GM12878 (cell line): ENCODE measurements around the gene GNAZ. TPM values are rescaled to one million over a fixed set of nuclear protein-coding genes. Genes with fewer than 3 reads are reported as not detected.

Source experiments
- ATAC-seq: fragments of 200-7000 bp; cut with Tn5 transposase; 3 replicates; pipeline ENCODE4 v1.9.1; 2020; ENCODE audit warnings: mild to moderate bottlenecking, moderate library complexity
- BruUV-seq: library from RNA; stranded (reverse); fragments of 400-500 nt; replicated peaks from 2 replicates; lab custom pipeline; 2021; lab: Mats Ljungman, UMichigan
- CTCF ChIA-PET: fragments of 300-600 bp; sonication (Branson Sonifier 250); formaldehyde crosslinking; extraction: SDS; loops from one replicate; lab custom pipeline; 2021; ENCODE audit warnings: inconsistent platforms; lab: Yijun Ruan, JAX
- POLR2A ChIA-PET: fragments of 350-600 bp; formaldehyde crosslinking; extraction: SDS; loops from one replicate; lab custom pipeline; 2021; ENCODE audit warnings: inconsistent platforms; lab: Charles Lee
- RAD21 ChIA-PET: fragments of 300-600 bp; sonication (Branson Sonifier 250); formaldehyde crosslinking; loops from one replicate; lab custom pipeline; 2023; ENCODE audit warnings: antibody characterized with exemption; ENCODE audit not compliant: unreplicated experiment; lab: Charles Lee
- SMC1A ChIA-PET: fragments of 300-600 bp; sonication (Branson Sonifier 250); formaldehyde crosslinking; loops from one replicate; lab custom pipeline; 2023; ENCODE audit not compliant: unreplicated experiment, uncharacterized antibody; lab: Charles Lee
- DNase-seq: peaks from one replicate; pipeline ENCODE4 v3.0.0-alpha.2; 2011; ENCODE audit warnings: low read depth, low spot score
- FAIRE-seq: peaks from 3 replicates; lab custom pipeline; 2011; peaks lifted over from hg19 to GRCh38; lab: Jason Lieb, UNC
- H2AFZ ChIP-seq: 2 replicates; pipeline ENCODE4 v1.6.0; 2011; ENCODE audit warnings: low read depth, low read length, control low read depth; ENCODE audit not compliant: control insufficient read depth
- H3K27ac ChIP-seq: 2 replicates; pipeline ENCODE4 v1.5.1; 2011; ENCODE audit warnings: control low read depth; ENCODE audit not compliant: control insufficient read depth, insufficient read depth
- H3K27me3 ChIP-seq, 2 experiments: replicated peaks in 1 of 2; 2 replicates each; pipeline versions ENCODE4 v1.6.0 to v1.6.1; 2011; ENCODE audit warnings: low read length in 1 of 2; ENCODE audit not compliant: control insufficient read depth in 2 of 2, insufficient read depth in 2 of 2
- H3K36me3 ChIP-seq, 2 experiments: 2 replicates each; pipeline ENCODE4 v1.5.1; 2011; ENCODE audit warnings: low read length in 1 of 2; ENCODE audit not compliant: control insufficient read depth in 2 of 2, insufficient read depth in 2 of 2
- H3K4me1 ChIP-seq: 2 replicates; pipeline ENCODE4 v1.6.1; 2011; ENCODE audit warnings: mild to moderate bottlenecking, low read length, moderate library complexity, mixed read lengths; ENCODE audit not compliant: control insufficient read depth, insufficient read depth
- H3K4me2 ChIP-seq: 2 replicates; pipeline ENCODE4 v1.6.0; 2011; ENCODE audit warnings: control low read depth; ENCODE audit not compliant: control insufficient read depth, insufficient read depth
- H3K4me3 ChIP-seq: fragments of 200-600 bp; sonication (generic); 2 replicates; pipeline ENCODE4 v1.5.1; 2016
- H3K79me2 ChIP-seq: 2 replicates; pipeline ENCODE4 v1.6.0; 2011; ENCODE audit warnings: low read length; ENCODE audit not compliant: control insufficient read depth, insufficient read depth
- H3K9ac ChIP-seq: 2 replicates; pipeline ENCODE4 v1.8.0; 2011; ENCODE audit warnings: low read length, control low read depth, mixed read lengths; ENCODE audit not compliant: control insufficient read depth, insufficient read depth
- H3K9me3 ChIP-seq: replicated peaks from 3 replicates; pipeline ENCODE4 v1.5.1; 2011; ENCODE audit warnings: mild to moderate bottlenecking, low read length; ENCODE audit not compliant: control insufficient read depth, insufficient read depth
- H4K20me1 ChIP-seq: 2 replicates; pipeline ENCODE4 v1.6.0; 2011; ENCODE audit not compliant: control insufficient read depth, insufficient read depth
- BRCA1 ChIP-seq: IDR thresholded peaks from 2 replicates; pipeline ENCODE4 v1.6.1; 2011; ENCODE audit warnings: low read depth, low read length, improper control_type of control experiment
- CBX5 ChIP-seq: sonication (generic); IDR thresholded peaks from 2 replicates; pipeline ENCODE4 v1.6.1; 2016; ENCODE audit warnings: low read depth, moderate library complexity, mild to moderate bottlenecking, inconsistent platforms
- IKZF2 ChIP-seq, 2 experiments: fragments of 450-650 bp; IDR thresholded peaks; 2 replicates each; pipeline ENCODE4 v1.6.1; 2017; ENCODE audit warnings: mild to moderate bottlenecking in 2 of 2, moderate library complexity in 2 of 2
- JUNB ChIP-seq: IDR thresholded peaks from 2 replicates; pipeline ENCODE4 v1.6.1; 2016; ENCODE audit warnings: antibody characterized with exemption, mild to moderate bottlenecking
- KLF5 ChIP-seq: fragments of 450-650 bp; IDR thresholded peaks from 2 replicates; pipeline ENCODE4 v1.6.1; 2014; ENCODE audit warnings: mild to moderate bottlenecking; ENCODE audit not compliant: partially characterized antibody
- NFYB ChIP-seq: IDR thresholded peaks from 2 replicates; pipeline ENCODE4 v1.6.1; 2011; ENCODE audit warnings: low read depth, mild to moderate bottlenecking, low read length, improper control_type of control experiment, moderate library complexity; ENCODE audit not compliant: insufficient read depth
- NRF1 ChIP-seq: conservative IDR thresholded peaks from 2 replicates; pipeline ENCODE4 v1.6.1; 2011; ENCODE audit warnings: mild to moderate bottlenecking, low read depth, low read length, improper control_type of control experiment
- REST ChIP-seq: IDR thresholded peaks from 2 replicates; pipeline ENCODE4 v1.6.1; 2012; ENCODE audit warnings: mild to moderate bottlenecking, low read depth, low read length
- SIN3A ChIP-seq: IDR thresholded peaks from 2 replicates; pipeline ENCODE4 v1.6.1; 2012; ENCODE audit warnings: low read depth, low read length, improper control_type of control experiment
- SKIL ChIP-seq: fragments of 450-650 bp; IDR thresholded peaks from 2 replicates; pipeline ENCODE4 v1.6.1; 2017; ENCODE audit warnings: mild to moderate bottlenecking, low read depth, inconsistent platforms; ENCODE audit not compliant: poor library complexity, severe bottlenecking
- WRNIP1 ChIP-seq: IDR thresholded peaks from 2 replicates; pipeline ENCODE4 v1.6.1; 2011; ENCODE audit warnings: low read depth, low read length, improper control_type of control experiment, borderline replicate concordance
- ZNF24 ChIP-seq: fragments of 450-650 bp; IDR thresholded peaks from 2 replicates; pipeline ENCODE4 v1.6.1; 2017; ENCODE audit warnings: antibody characterized with exemption, mild to moderate bottlenecking
- WGBS: methylation state at CpG from one replicate; pipeline ENCODE4 v1.1.6; 2016; ENCODE audit warnings: low lambda C conversion rate; ENCODE audit not compliant: insufficient replicate concordance, insufficient coverage; ENCODE audit errors: missing lambda C conversion rate; 5-methylcytosine and 5-hydroxymethylcytosine counted together
- in situ Hi-C: fragments of 300-500 bp; cut with MboI; formaldehyde crosslinking; loops from 9 replicates; pipeline ENCODE4 v1.14.3; 2018; ENCODE audit warnings: mixed read lengths
- intact Hi-C: fragments of 100-400 bp; cut with micrococcal nuclease; formaldehyde crosslinking; loops from one replicate; pipeline ENCODE4 v1.14.2; 2022; ENCODE audit not compliant: unreplicated experiment
- polyA plus RNA-seq, 11 experiments: library from polyadenylated mRNA; depleted of rRNA in 4 of 11; unstranded in 6 of 11; stranded (reverse) in 5 of 11; fragments of >200 nt; fragmentation: Nextera tagmentation in 4 of 11; fragmentation: Illumina TruSeq in 1 of 11; extraction: Ambion mirVana in 4 of 11; extraction: Trizol in 1 of 11; gene quantifications; 1 replicate in 1 of 11; 2 replicates in 10 of 11; pipeline versions ENCODE4 v1.2.1 to v1.2.3, GENCODE V29; 2011 to 2016; ENCODE audit warnings: inconsistent platforms in 2 of 11, missing spikeins in 2 of 11, low read depth in 1 of 11
- total RNA-seq, 4 experiments: library from RNA; depleted of rRNA in 3 of 4; stranded (reverse); fragments of >200 nt in 3 of 4; fragmentation: Illumina TruSeq in 1 of 4; extraction: Trizol in 1 of 4; gene quantifications; 2 replicates each; pipeline versions ENCODE4 v1.2.1 to v1.2.3, GENCODE V29; 2013 to 2021

The GNAZ gene
- total and polyA plus RNA-seq, 10 of the 15 experiments (the other 5 are each of a cell fraction or from before 2014, with no cell fraction given): 0.09 to 1.0 (median 0.44) TPM; not detected in 1

GRCh38 chr22:23158516-23159290, 88.4 kb downstream of the GNAZ start:
- no peak for TF ChIP-seq WRNIP1
- TF ChIP-seq, all 136 proteins: peak for 0
- no peak for ATAC-seq
- FAIRE-seq: no peak
- no peak overlapping the region for H3K27ac ChIP-seq
- H3K79me2 ChIP-seq: no peaks in the 10 kb centered on the region
- ChIA-PET CTCF (interaction anchor here (1.0 to 2.7 kb wide), 3 partner anchors 12 to 123 kb away, joined by 3 to 10 read pairs (median 6); no protein-coding TSS in a partner anchor), RAD21 (no interaction called here), SMC1A (interaction anchor here (2.3 kb wide), 1 partner anchor 19 kb away, joined by 6 read pairs; no protein-coding TSS in a partner anchor), POLR2A (no interaction called here)
- H3K36me3 ChIP-seq: no peaks in the 10 kb centered on the region
- in situ Hi-C loops (no loop called here), intact Hi-C loops (no loop called here)
- H3K4me1 ChIP-seq: no peaks in the 10 kb centered on the region
- no TSS peak for BruUV-seq
- 69% methylated on average over 14 of the region's 14 CpGs for WGBS
- no peak overlapping the region for H3K4me3 ChIP-seq
- DNase-seq: no peak
- no peaks in the 10 kb centered on the region for H3K27me3 ChIP-seq
- no peak overlapping the region for H3K4me2 ChIP-seq
- no peak overlapping the region for H2AFZ ChIP-seq
- H3K9me3 ChIP-seq: no peaks in the 10 kb centered on the region
- H4K20me1 ChIP-seq: no peaks in the 10 kb centered on the region
- H3K9ac ChIP-seq: no peak overlapping the region

- Histone ChIP-seq H3K4me3 (no peak overlapping the region), H3K4me1 (no peaks in the 10 kb centered on the region), H3K27ac (no peak overlapping the region), H3K79me2 (no peaks in the 10 kb centered on the region), H4K20me1 (no peaks in the 10 kb centered on the region), H2AFZ (no peak overlapping the region), H3K9me3 (no peaks in the 10 kb centered on the region), H3K27me3 (no peaks in the 10 kb centered on the region), H3K9ac (no peak overlapping the region), H3K4me2 (no peak overlapping the region), H3K36me3 (no peaks in the 10 kb centered on the region)
- ChIA-PET POLR2A (no interaction called here), CTCF (interaction anchor here (1.0 kb wide), 1 partner anchor 123 kb away, joined by 3 read pairs; no protein-coding TSS in a partner anchor), RAD21 (no interaction called here), SMC1A (no interaction called here)
- no TSS peak for BruUV-seq
- ATAC-seq (no peak; the same call in 2 of the 3 replicates), FAIRE-seq (no peak), DNase-seq (no peak)
- 46% methylated on average over 6 of the region's 6 CpGs for WGBS
- in situ Hi-C loops (no loop called here), intact Hi-C loops (no loop called here)
- TF ChIP-seq BRCA1: no peak
- no peak for TF ChIP-seq CBX5
- TF ChIP-seq SKIL: no peak
- TF ChIP-seq NFYB: no peak
- TF ChIP-seq IKZF2 (IDR thresholded peaks at IDR 0.05): no peak
- TF ChIP-seq ZNF24: no peak
- TF ChIP-seq JUNB: no peak
- no peak for TF ChIP-seq REST
- TF ChIP-seq NRF1: no peak
- TF ChIP-seq KLF5: no peak
- TF ChIP-seq SIN3A: no peak
Measured at GRCh38 chr22:23159291-23159630, 88.9 kb downstream of the GNAZ start.
